HG03039 (cell line): Measurements from ENCODE around the gene BUD13.

ENCODE experiments used
- ATAC-seq: cut with Tn5 transposase; IDR thresholded peaks from one replicate; pipeline ENCODE4 v1.9.1; 2021; ENCODE audit warnings: mild to moderate bottlenecking, moderate library complexity; ENCODE audit not compliant: unreplicated experiment

Gene BUD13

DNA sequence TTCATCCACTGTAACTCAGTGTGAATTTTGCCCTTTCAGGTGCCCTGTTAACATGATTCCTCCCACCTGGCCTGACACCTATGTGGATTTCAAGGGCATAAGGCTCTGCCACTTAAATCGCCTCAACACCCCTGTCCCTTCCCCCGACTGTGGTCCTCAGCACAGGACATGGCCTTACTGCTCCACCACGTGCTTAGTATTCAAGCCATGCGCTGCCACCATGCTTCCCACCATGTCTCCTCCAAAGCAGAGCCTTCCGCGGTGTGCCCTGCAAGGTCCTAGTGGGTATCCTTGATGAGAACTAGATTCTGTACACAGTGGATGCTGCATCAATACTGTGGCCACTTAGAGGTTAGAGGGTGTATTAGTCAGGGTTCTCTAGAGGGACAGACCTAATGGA, 51.9 kb downstream of the BUD13 start:
- ATAC-seq: no peak

DNA sequence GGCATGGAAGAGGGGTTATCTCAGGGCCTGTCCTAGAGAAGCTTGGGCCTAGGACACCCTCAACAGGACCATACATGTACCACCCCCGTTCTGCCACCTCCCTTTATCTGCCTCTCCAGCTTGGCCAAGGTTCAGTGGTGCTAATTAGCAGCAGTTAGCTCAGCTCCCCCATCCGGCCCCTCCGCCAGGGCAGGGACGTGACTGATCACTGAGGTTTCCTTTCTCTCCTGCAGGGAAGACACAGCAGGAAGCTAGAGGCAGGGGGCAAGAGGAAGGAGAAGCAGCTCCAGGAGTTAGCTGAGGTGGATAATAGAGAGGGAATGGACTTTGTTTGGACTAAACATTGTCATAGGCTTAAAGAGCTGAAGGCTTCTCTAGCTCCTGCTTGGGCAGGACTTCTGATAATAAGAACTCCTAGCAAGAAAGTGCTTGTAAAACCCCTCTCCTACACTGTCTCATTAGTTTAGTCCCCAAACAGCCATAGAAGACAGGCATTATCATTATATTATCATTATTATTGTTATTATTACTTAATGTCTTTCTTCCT, 53.8 kb downstream of the BUD13 start:
- no peak for ATAC-seq

DNA sequence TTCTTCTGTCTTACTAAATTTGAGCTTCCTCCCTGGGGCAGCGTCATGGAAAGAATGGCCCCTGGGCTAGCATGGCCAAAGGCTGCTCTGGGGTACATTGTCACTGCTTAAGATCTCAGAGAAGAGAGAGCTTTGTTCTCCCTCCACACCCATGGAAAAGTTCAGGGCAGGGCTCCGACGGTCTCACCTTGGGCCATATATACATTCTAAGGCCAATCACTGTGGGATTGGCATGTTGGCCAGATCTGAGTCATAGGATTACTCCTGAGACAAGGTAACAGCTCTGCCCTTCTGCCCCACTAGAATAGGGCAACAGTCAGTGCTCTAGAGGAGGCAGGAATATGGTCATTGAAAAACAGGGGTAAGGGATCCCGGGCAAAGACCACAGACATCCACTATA, 56.2 kb downstream of the BUD13 start:
- ATAC-seq: no peak

DNA sequence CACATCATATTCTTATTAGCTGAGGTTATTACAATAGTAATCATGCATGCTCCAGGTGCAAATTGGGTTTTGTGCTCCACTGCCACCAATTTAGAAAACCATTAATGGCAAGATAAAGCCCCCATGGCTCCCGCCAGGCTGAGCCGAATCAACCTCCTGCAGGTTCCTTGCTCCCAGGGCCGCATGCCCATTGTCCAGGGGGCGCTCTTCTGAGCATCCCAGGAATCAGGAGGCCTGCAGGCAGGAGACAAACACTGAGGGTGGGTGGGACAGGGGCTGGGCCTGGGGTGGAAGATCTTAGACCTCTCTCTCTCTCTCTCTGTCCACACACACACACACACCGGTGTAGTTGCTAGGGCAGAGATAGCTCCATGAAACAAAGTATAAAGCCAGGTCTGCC, 57.4 kb downstream of the BUD13 start:
- ATAC-seq: no peak

DNA sequence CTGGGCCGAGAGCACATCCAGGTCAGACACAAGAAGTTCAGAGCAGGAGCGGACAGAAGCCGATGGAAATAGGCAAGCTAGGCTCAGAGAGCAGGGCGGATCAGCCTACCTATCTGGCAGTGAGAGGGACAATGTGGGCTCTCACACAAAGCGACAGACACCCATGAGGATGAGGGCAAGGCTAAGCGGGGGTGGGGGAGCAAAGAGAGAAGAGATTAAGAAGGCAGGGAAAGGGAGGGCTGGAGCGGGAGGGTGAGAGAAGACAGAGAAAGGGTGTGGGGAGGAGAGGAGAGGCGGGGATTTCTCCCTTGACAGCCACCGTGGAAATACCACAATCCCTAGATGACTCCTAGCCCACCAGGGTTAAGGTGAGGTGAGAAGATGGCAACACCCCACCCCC, 57.9 kb downstream of the BUD13 start:
- ATAC-seq: no peak

DNA sequence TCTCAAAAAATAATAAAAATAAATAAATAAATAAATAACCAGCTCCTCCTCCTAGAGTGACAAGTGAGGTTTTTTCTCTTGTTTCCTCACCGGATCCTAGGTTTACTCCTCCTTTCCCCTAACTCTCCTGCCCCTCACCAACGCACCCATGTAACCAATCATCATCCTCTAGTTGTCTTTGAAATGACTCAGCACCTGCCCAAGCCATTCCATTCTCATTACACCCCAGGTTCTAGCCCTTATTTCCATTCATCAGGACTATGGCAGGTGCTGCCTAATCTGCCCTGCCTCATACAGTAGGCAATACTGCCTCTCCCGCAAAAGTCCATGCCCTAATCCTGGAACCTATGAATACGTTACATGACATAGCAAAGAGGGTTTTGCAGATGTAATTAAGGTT, 60.4 kb downstream of the BUD13 start:
- ATAC-seq: no peak

DNA sequence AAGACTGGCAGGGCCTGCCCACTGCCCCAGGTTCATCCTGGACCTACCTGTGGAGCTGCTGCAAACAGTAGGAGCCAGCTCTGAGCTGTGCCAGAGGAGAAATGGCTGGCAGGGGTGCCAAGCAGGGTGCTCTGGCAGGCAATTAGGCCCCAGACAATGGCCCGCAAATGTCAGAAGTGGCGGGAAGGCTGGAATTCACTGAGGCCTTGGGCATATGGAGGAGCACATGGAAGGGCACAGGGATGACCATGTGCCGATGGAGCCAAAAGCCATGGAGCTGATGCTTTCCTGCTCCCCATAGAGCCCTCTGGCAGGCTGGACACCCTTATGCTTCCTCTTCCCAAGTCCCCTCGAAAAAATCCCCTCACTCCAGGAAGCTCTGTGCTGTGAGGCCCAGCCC, 62.0 kb downstream of the BUD13 start:
- ATAC-seq: no peak

DNA sequence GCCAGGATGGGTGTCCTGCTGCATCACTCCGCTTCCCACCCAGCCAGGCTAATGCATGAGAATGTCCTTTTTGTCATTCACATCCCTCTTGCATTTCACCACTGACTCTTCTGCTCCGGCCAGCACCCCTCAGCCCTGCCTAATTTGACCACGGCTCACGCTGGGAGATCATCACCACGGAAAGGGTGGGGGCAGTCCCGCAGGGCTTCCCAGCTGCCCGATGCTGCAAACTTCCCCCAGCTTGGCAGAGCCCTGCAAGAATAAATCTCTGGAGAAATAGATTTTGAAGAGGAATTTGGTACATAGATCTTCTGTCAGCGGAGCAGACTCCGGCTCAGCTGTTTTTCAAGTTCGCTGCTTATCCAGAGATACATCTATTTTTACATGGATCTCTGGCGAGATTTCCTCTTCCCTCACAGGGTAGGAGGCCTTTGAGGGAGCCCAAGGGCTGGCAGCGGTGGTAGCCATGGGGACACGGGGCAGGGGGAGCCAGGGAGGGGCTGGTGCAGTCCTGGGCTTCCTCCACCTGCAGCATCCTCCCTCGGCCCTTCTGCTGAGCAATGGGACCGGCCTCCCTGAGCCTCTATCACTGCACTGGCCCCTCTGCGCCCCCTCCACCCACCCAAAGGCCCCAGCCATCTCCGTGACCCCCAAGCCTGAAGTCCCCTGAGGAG, 62.6 kb downstream of the BUD13 start:
- ATAC-seq: no peak

DNA sequence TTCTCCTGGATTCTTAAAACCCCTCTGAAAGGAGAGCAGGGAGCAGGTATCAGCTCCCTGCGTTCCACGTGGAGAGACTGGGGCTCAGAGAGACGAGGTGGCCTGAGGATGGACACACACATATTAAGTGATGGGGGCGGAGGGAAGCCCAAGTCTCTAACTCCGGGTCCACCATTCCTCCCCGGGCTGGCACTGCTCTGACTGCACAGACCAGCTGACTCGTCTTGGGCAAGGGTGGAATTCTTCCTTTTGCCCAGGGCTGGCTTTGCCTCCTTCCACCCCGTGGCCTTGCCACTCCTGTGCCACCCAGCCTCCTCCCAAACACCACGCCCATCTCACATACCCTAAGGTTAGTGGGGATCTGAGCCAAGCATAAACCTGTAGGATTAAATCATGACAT, 65.0 kb downstream of the BUD13 start:
- ATAC-seq: no peak

DNA sequence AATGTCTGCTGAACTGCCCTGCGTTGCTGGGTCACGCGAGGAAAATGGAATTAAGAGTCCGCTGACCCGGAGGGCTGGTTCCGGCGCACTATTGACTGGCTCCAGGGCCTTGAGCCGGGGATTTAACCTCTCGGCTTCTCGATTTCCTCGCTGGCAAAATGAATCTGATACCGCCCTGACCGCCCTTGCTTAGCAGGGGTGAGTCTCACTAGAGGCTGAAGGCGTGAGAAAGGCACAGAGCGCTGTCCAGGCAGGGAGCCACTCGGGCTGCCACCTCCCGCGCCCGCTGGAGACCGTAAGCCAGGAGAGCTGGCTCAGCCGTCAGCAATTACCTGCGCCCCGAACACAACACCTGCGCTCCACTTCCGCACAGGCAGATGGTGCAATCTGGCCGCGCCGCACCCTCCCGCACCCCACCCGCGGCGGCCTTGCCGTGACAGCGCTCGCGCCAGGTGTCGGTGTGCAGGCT, 65.6 kb downstream of the BUD13 start:
- ATAC-seq: no peak

DNA sequence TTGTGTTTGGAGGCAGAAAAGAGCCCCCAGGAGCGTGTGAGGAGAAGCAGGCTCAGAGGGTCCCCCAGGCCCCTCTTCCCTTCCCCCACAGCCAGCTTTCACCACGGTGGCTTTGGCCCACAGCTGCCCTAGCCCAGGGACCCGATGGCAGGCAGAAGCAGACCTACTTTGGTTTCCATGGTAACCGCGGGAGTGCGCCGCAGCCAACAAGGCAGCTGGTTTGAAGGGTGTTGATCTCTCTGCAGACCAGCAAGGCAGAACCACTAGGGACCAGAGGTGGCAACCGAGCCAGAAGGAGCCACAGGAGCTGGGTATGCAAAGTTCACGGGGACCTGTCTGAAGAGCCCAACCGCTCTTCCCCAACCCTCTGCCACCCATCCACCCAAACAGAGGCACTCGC, 69.4 kb downstream of the BUD13 start:
- ATAC-seq: no peak

DNA sequence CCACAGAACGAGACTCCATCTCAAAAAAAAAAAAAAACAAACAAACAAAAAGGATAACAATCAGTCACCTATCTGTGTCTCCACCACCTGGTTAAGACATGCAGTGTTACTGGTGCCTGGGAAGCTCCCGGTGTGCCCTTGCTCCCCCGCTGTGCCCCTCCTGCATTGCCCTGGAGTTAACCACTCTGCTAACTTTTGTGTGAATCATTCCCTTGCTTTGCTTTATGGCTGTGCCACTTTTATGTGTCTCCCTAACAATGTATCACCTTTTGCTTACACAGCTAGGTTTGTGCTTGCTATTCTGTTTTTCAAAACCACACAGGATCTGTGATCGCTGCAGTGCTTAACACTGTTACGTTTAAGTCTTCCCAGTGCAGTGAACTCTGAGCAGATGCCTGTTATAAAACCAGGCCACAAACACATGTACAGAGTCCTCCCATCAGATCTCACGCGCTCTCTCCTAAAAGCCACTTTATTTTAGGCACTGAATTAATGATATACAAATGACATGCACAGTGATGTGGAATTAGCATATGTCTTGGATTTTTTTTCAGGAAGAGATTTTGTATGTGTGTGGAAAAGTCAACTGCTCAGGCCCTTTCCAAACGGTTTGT, 69.9 kb downstream of the BUD13 start:
- no peak for ATAC-seq

DNA sequence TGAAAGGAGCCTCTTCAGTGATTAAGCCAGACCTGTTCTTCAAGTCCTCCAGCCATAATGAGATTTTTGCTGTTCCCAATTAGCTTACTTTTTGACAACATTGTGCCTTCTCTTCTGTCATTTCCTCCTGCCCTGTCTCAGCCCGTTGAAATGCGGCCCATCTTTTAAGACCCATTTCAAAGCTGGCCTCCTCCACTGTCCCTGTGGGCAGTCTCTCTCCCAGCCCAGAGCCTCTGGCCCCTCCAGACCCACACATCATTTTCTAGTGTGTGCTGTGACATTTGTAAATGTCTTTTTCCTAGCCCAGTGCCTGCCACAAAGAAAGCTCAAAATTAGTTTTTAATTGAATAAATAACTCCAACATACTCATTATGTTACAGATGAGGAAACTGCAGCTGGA, 70.9 kb downstream of the BUD13 start:
- ATAC-seq: no peak

DNA sequence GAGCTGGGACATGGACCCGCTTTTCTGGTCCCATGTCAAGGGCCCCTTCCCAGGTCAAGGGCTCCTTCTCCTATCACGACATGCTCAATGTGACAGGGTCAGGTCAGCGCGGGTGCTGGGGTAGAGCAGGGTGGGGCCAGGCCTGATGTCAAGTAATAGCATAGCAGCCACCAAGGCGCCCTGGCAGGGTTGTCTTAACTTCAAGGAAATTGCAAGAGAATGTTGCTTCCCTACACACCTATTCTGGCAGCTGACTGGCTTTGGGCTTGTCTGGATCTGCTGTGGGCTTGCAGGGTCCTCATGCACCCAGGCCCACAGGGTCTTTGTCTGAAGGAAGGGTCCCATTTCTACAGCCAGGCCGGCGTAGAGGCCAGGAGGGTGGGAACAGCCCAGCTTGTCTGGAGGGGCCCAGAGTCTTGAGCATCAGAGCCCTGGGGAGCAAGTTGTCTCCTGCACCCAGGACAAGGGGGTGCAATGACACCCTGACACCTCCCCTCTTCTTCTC, 71.4 kb downstream of the BUD13 start:
- ATAC-seq: no peak

DNA sequence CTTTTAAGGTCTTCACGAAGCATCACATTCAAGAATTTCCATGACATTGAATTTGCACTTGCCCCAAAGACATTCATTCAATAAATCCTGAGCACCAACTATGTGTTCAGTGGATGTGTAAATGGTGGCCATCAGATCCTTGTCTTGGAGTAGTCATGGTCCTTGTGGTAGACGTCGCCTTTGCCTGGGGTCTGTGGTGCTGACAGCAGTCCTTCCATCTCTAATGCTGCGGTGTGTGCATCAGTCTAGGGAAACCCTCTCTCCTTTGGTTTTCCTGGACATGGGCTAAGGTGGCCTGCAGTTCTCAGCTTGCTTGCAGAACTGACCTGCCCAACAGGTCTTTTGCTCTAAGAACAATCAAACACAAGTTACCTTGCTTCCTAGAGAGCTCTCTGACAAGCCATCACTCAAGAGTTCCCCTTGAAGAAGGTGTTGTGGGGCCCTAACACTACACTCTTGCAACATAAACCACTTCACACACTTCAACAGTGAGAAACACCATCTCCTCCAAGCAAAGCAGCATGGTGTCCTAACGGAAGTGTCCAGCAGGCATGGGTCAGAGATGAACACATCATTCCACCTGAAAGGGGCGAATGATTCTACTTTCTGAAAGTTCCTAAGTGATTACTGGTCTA, 72.1 kb downstream of the BUD13 start:
- ATAC-seq: no peak
